EH (cell line): Measurements from ENCODE around the gene TBX1.
A peak's percentile ranks its signal among the peaks of the same experiment; 100 is the strongest.
"Not testable (repeated sequence)": the region's sequence is repeated elsewhere in the genome, so short reads cannot be mapped to it uniquely, and the experiment has no call there.

Experiments used
- DNase-seq: peaks from one replicate; pipeline ENCODE4 v3.0.0-alpha.2; 2015; ENCODE audit warnings: low read depth

The TBX1 gene

DNA sequence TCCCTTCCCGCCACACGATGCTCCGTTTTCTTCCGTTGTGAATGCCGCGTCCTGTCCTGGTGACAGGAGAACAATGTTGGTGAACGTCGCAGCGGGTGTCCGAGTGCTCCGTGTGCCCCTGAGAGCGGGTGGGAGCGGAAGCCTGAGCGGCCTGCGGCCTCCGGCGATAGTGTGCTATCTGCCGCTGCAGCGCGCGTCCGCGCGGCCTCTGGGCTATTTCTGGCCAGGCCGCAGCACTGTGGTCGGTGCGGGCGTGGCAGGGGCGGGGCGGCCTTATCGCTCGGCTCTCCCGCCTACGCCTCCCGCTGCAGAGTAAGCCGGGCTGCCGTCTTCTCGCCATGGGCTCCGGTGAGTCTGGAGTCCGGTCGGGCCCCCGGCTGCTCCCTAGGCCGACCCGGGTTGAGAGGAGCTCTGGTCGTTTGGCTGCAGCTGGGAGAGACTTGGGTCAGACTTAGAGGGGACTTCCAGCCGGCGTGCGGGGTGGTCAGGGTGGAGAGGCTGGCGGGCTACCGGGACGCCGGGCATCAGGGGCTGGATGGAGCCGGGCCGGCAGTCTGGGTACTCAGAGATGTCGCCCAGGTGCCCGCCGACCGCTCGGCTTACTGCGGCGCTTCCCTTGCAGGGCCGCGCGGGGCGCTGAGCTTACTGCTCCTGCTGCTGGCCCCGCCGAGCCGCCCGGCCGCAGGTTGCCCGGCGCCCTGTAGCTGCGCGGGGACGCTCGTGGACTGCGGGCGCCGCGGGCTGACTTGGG, 37.2 kb upstream of the TBX1 start, which contains the start of gene GP1BB:
TSS of gene GP1BB (plus strand) at position 308 of the 751 bp plus-strand sequence. CDS start at position 339, 31 bp downstream.
- DNase-seq, result no peak

DNA sequence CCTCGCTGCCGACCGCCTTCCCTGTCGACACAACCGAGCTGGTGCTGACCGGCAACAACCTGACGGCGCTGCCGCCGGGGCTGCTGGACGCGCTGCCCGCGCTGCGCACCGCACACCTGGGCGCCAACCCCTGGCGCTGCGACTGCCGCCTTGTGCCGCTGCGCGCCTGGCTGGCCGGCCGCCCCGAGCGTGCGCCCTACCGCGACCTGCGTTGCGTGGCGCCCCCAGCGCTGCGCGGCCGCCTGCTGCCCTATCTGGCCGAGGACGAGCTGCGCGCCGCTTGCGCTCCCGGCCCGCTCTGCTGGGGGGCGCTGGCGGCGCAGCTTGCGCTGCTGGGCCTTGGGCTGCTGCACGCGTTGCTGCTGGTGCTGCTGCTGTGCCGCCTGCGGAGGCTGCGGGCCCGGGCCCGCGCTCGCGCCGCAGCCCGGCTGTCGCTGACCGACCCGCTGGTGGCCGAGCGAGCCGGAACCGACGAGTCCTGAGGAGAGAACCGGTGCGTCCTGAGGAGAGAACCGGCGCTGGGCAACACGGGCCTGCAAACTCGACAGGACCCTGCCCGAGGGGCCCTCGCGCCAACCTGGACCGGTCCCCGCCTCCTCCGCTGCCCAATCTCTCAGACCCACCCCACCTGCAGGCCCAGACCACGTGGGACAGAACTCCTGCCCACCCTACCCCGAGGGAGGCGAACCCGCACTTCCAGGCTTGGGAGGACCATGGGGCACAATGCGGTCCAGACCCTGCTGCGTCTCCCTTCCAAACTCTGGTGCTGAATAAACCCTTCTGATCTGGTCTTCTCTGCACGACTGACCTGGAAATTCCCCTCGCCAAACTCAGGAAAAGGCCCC, 36.4 kb upstream of the TBX1 start:
- no peak for DNase-seq

DNA sequence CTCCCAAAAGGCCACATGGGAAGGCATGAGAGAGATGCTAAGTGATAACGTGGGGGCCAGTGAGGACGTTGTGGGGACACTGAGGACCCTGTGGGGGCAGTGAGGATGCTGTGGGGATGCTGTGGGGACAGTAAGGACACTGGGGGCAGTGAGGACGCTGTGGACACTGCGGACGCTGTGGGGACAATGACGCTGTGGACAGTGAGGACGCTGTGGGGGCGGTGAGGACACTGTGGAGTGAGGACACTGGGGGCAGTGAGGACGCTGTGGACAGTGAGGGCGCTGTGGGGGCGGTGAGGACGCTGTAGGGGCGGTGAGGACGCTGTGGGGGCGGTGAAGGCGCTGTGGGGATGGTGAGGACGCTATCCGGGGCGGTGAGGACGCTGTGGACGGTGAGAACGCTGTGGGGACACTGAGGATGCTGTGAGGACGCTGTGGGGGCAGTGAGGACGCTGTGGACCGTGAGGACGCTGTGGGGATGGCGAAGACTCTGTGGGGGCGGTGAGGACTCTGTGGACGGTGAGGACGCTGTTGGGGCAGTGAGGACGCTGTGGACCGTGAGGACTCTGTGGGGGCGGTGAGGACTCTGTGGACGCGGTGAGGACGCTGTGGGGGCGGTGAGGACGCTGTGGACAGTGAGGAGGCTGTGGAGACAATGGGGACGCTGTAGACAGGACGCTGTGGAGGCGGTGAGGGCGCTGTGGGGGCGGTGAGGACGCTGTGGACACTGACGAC, 35.5 kb upstream of the TBX1 start:
- DNase-seq, result no peak

DNA sequence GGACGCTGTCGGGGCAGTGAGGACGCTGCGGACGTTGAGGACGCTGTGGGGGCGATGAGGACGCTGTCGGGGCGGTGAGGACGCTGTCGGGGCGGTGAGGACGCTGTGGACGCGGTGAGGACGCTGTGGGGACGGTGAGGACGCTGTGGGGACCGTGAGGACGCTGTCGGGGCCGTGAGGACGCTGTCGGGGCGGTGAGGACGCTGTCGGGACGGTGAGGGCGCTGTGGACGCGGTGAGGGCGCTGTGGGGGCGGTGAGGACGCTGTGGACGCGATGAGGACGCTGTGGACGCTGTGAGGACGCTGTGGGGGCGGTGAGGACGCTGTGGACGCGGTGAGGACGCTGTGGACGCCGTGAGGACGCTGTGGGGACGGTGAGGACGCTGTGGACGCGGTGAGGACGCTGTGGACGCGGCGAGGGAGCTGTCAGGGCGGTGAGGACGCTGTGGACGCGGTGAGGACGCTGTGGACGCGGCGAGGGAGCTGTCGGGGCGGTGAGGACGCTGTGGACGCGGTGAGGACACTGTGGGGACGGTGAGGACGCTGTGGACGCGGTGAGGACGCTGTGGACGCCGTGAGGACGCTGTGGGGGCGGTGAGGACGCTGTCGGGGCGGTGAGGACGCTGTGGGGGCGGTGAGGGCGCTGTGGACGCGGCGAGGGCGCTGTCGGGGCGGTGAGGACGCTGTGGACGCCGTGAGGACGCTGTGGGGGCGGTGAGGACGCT, 34.4 kb upstream of the TBX1 start:
- not testable (repeated sequence) for DNase-seq

DNA sequence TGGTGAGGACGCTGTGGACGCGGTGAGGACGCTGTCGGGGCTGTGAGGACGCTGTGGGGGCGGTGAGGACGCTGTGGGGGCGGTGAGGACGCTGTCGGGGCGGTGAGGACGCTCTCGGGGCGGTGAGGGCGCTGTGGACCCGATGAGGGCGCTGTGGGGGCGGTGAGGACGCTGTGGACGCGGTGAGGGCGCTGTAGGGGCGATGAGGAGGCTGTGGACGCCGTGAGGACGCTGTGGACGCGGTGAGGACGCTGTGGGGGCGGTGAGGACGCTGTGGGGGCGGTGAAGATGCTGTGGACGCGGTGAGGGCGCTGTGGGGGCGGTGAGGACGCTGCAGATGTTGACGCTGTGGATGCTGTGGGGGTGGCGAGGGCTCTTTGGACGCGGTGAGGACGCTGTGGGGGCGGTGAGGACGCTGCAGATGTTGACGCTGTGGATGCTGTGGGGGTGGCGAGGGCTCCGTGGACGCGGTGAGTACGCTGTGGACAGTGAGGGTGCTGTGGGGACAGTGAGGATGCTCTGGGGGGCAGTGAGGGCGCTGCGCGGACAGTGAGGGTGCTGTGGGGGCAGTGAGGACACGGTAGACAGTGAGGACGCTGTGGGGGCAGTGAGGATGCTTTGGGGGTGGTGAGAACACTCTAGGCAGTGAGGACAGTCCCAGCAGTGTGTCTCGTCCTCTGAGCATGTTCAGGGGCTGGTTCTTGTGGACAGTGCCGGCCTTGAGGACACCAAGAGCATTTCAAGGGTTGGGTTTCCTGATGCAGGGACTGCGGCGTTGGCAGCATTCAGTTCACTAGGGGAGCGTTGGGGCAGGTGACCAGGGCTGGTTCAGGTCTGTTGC, 33.0 kb upstream of the TBX1 start:
- DNase-seq, result no peak

DNA sequence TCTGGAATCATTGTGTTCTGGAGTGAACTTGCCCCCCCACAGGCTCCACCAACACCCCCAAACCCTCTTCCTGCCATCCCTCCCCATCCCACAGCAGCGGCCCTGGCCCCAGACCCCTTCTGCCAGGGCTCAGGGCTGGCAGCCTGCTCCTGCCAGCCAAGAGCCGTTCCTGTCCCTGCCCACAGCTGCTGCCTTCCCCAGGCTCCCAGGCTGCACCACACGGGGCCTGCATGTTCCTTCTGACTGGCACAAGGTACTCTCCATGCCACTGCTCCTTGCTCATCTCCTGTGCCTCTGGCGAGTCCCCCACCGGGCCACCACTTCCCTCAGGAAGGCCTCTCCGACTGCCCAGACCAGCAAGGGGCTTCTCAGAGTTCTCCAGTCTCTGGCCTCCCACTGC, 32.3 kb upstream of the TBX1 start:
- no peak for DNase-seq

DNA sequence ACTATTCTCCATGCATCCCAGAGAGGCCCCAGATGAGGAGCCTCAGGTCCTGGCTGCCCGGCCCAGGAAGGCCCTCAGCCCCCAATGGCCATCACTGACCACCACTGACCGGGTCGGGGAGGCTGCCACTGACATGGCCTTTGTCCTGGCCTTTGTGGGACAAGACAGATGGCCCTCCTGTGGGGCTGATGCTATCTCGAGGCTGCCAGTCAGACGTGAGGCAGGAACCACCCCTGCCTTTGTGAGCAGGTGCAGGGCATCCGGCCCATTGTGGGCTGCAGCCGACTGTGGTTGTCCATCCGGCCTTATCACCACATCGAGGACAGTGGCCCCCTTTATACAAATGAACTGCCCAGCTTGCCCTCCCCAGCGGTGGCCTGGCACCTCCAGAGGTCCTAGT, 31.7 kb upstream of the TBX1 start:
- no peak for DNase-seq

DNA sequence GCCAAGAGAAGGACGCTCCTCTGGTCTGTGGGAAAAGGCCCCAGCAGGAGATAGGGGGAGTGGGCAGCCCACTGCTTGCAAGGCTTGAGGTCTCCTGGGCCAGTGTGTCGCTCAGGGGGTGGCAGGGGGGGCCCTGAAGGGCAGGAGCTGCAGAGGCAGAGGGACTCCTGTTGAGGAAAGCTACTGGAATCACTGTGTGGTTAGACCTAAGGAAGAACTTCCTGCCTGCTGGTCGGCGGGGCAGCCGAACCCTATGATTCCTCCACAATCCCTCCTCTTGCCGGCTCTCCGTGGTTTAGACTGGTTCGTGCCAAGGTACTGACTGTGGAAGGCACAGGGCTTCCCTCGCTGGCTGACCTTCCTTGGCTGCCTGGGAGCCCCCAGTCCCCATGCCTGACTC, 31.1 kb upstream of the TBX1 start:
- DNase-seq, result no peak

DNA sequence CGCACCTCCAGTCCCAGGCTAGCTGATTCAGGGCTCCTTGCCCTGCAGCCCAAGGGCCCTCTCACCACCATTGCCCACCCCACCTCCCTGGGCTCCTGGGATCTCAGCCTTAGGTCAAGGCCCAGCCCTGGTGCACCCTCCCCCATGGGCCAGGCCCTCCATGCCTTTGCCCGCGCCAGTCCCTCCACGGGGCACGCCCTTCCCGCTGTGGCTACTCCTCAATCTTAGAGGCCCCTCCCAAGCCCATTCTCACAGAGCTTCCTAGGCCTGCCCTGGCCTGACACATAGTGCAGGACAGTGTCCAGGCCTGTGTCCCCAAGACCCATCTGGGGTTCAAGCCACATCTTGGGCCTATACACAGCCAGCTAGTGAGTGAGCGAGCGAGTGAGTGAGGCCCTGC, 30.4 kb upstream of the TBX1 start:
- DNase-seq, result no peak

DNA sequence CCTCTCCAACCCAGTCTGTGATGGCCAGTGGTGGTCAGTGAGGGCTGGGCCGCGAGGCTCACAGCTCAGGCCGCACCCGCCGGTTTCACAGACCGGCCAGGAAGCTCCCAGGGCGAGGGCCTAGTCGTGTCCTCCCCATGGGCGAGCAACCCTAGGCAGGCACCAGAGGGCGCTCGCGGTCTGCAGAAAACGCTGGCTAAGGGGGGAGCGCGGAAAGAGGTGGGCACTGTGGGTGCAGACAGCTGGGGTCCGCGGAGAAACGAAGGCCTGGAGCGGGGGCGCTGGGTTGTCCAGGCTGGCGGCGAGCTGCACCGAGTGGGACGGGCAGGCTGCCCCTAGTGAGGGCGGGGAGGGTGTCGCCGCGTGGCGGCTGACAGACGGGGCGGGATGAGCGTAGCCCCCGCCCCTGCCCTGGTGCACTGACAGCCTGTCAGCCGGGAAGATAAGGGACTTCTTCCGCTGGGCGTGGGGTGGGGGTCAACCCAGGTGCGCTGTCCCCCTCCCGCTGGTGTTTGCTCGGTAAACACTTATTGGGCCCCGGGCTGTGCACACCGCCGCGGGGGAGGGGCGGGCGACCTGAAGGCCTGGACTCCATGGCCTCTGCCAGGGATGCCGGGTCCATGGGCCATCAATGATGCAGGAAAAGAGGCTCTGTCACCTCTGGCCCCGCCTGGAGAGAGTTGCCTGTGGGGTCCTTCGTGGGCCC, 29.8 kb upstream of the TBX1 start:
- peak; percentile 80 for DNase-seq

DNA sequence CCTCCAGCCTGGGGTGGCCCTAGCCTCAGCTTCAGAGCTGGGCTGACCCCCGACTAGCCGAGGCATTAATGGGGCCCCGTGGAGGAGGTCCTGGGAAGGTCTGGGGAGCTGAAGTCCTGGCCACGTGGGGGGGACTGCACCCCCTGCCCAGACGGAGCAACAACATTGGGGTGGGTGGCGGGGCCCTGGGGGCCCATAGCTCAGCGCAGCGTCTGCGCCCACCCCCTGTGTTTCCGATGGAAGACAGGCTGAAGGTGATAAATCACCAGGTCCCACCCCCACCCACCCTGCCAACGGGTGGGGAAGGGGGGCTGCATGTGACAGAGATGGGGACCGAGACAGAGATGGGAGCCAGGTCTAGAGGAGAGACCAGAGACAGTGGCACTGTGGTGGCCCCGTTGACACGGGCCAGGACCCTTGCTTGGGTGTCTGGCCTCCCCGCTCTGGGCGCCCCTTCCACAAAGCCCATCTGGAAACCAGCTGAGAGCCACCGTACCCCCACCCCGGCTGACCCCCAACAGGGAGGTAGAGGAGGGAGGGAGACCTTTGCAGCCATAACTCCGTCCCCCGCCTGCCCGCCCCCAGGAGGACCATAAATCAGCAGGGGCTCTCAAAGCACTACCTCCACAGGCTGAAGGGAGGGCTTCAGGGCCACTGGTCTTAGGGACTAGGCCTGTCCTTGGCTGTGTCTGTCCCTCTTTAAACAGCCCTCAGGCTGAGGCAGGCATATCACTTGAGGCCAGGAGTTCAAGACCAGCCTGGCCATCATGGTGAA, 29.0 kb upstream of the TBX1 start:
- DNase-seq, result no peak

DNA sequence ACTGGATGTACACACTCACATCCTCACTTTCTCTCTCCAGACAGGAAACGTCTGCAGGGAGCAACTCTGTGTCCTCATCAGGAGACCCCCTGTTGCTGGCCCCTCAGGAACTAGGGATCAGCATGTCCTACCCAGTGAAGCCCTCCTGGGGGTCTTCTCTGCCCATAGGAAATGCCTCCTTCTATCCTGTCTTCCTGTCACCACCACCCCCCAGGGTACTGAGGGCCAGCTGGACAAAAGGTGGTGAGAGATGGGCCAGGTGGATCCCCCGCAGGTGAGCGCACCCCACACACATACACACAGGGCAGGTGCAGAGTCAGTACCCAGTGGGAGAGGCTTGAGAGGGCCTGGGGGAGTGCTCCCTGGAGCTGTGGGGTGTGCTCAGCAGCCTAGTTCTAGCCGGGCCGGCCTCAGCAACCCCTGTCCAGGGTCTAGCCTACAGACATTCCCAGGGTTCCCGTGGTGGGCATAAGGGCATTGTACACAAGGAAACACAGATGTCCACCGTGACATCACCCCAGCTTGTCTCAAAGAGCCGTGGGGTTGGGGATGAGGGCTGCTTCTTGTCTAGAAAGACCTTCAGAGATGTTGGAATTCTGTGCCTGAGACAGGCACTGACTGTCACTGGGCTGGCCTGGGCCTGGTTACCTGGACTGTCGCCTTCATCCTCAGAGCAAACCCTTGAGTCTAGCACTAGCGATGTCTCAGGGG, 28.0 kb upstream of the TBX1 start:
- DNase-seq, result no peak

DNA sequence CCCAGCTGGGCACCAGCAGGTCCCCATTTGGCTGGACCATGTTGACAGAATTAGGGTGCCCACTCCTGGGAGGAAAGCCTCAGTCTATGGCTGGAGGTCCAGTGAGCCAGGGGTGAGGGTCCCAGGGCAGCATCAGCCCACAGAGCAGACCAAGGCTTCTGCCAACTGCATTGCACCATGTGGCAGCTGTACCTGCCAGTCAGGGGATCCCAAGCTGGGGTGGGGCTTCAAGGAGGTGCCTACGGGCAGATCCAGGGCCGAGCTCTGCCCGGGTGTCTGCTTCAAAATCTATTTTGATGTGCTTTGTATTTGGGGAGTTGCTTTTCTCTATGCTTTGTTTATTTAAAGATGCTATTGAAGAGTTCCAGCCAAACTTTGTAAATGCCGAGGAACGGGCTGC, 26.8 kb upstream of the TBX1 start:
- DNase-seq, result no peak

DNA sequence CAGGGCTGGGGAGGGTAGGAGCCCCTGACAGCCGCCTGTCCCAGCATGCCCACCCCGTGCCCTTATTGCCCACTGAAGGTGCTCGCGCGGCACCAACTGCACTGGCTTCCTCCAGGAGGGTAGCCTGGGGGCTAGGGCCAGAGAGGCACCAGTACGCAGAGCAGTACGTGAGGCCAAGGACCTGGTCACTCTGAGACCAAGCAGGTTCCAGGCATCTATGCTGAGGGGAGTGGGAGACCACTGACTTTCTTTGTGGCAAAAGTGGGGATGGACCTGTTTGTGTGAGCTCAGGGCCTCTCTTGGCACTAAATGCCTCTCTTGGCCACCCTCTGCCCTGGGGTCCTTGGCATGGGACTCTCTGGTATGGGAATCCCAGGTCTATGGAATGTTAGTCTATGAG, 26.4 kb upstream of the TBX1 start:
- DNase-seq, result no peak

DNA sequence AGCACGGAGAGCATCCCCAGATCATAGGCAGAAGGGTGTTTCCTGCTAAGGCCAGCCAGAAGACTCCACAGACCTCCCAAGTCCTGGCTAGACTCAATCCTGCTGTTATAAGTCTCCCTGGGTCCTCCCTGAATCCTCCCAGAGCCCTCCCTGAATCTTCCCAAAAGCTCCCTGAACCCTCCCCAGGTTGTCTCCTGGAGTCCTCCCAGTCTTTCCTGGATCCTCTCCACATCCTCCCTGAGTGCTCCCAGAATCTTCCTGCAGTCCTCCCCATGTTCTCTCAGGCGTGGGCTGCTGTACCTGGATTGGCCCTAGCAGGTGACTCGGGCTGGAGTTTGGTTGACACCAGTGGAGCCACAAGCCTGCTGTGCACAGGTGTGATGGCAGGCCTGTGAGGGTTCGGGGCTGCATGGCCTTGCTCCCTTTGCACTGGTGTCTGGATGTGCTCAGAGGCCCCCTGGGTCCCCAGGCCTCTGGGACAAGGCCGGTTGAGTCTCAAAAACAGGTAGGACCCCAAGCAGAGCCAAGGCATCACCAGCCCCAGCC, 25.7 kb upstream of the TBX1 start:
- DNase-seq, result no peak

DNA sequence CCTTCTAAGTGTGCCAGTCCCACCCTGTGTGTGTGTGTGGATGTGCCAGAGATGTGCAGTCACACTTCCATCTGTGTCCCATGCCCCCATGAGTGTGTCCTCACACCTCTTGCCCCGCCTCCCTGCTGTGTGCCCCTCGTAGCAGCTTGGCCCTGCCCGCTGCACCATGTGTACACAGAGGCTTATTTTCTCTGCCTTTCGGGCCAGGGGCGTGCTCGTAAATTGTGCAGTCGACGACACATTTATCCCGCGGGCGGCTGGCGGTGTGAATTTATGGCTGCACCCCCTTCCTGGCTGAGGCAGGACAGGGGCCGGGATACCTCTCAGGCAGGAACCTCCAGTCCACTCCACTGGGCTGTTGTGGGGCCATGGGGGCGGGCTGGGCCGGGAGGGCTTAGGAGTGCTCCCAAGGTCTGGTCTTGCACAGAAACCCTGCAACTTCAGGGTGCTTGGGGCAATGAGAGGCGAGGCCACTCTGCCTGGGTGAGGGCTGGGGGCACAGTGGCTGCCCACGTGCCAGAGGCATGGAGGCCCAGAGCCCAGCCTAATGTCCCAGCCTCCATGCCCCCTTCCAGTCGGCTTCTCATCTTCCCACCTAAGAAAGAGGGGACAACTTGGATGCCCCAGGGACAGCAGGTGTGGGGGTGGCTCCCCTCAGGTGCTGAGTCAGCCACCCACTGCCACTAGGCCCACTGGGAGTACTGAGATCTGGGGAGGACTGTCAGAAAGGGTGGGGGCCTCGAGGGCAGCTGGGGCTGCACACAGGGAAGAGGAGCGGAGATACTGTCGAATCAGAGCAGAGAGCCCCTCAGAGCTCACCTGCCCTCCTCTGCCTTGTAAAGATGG, 24.7 kb upstream of the TBX1 start:
- no peak for DNase-seq

DNA sequence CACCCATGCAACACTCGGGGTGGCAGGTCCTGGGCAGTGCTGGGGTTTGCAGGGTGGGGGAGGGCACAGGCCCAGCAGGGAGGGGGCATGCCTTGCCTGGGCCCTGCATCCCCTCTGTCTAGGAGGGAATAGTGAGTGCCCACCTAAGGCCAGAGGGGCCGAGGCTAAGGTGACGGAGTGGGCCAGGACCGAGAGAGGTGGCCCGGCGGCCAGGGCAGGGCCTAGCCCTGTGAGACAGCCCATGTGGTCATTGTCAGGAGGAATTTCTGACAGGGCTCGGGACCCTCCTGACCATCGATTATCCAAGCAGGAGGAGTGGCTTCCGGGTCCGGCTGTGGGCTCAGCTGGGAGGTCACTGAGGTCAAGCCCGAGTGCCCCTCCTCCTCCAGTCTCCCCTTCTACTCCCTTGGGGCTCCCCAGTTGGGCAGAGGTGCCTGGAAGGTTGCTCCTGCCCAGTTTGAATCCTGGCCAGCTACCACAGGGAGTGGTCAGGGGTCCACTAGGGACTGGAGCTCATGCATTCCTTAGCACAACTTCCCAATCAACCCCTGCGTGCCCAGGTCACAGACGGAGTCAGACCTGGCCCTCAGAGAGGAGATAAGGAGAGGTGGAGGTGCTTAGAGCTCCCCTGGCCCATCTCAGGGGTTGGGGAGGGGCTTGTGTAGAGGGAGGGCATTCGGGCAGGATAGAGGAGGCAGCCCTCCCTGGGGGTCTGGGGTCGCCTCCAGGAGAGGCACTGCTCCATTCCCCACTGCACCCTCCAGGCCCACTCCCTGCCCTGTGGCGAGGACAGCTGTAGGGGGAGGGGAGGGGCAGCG, 22.5 kb upstream of the TBX1 start:
- no peak for DNase-seq
